Keratinocyte (primary cell): ENCODE measurements around the gene NLRX1.

Experiments
- CTCF ChIP-seq, 3 experiments: IDR thresholded peaks in 1 of 3; conservative IDR thresholded peaks in 1 of 3; optimal IDR thresholded peaks in 1 of 3; 2 replicates in 2 of 3; 3 replicates in 1 of 3; pipeline versions ENCODE3 to v1.5.1; 2011; ENCODE audit warnings: low read length in 3 of 3, mild to moderate bottlenecking in 3 of 3, moderate library complexity in 2 of 3, control low read depth in 1 of 3, inconsistent platforms in 1 of 3; ENCODE audit not compliant: insufficient read depth in 2 of 3; ENCODE audit errors: extremely low read depth in 1 of 3
- EZH2 ChIP-seq: IDR thresholded peaks from one replicate; pipeline ENCODE4 v1.6.1; 2012; ENCODE audit warnings: inconsistent platforms, mild to moderate bottlenecking, low read length, moderate library complexity

GRCh38 chr11:119147604-119148333, 20.8 kb upstream of the NLRX1 start:
- no peak for TF ChIP-seq CTCF (optimal IDR thresholded peaks at IDR 0.05 in 1 of 3, IDR thresholded peaks at IDR 0.05 in 1 of 3, conservative IDR thresholded peaks at IDR 0.05 in 1 of 3; ENCODE audit: extremely low read depth in 1 of 3, insufficient read depth in 2 of 3, low read length in 3 of 3)
- TF ChIP-seq EZH2, result no peak
